Epithelial cell of proximal tubule (primary cell): Measurements from ENCODE around the gene TSPAN1. TPM values are rescaled to one million over a fixed set of nuclear protein-coding genes. Genes with fewer than 3 reads are reported as not detected.
"Not testable (repeated sequence)": the region's sequence is repeated elsewhere in the genome, so short reads cannot be mapped to it uniquely, and the experiment has no call there.

Experiments
- DNase-seq: peaks from one replicate; pipeline ENCODE4 v3.0.0-alpha.2; 2011; ENCODE audit warnings: low read depth
- H3K4me3 ChIP-seq: 2 replicates; pipeline ENCODE4 v1.5.1; 2011; ENCODE audit warnings: low read depth, mild to moderate bottlenecking, low read length
- total RNA-seq: library from RNA; depleted of rRNA; stranded (reverse); fragments of >200 nt; gene quantifications from 2 replicates; pipeline ENCODE4 v1.2.3, GENCODE V29; 2015
- TF ChIP-seq, protein P1 (sequence below): conservative IDR thresholded peaks from 2 replicates; pipeline ENCODE4 v1.5.1; 2012; ENCODE audit warnings: low read depth, mild to moderate bottlenecking, low read length

The TSPAN1 gene
- total RNA-seq, 1 donor from 2014 or later: 117 TPM

DNA sequence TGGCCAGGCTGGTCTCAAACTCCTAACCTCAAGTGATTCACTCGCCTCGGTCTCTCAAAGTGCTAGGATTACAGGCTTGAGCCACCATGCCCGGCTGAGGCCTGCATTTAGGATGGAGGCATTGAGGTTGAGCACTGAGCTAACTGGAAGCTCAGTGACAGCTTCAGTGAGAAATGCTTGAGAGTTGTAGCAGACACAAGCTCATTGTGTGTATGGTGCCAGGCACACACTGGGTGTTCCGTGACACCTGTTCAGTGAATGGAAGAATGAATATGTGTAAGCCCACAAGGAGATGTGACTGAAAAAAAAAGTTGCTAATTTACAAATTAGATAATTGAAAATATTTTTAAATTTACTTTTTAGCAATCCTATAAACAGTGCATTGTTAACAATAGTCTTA is 50.1 kb downstream of the TSPAN1 start:
- DNase-seq: no peak
- H3K4me3 ChIP-seq: no peak overlapping the region
- TF ChIP-seq, protein P1, sequence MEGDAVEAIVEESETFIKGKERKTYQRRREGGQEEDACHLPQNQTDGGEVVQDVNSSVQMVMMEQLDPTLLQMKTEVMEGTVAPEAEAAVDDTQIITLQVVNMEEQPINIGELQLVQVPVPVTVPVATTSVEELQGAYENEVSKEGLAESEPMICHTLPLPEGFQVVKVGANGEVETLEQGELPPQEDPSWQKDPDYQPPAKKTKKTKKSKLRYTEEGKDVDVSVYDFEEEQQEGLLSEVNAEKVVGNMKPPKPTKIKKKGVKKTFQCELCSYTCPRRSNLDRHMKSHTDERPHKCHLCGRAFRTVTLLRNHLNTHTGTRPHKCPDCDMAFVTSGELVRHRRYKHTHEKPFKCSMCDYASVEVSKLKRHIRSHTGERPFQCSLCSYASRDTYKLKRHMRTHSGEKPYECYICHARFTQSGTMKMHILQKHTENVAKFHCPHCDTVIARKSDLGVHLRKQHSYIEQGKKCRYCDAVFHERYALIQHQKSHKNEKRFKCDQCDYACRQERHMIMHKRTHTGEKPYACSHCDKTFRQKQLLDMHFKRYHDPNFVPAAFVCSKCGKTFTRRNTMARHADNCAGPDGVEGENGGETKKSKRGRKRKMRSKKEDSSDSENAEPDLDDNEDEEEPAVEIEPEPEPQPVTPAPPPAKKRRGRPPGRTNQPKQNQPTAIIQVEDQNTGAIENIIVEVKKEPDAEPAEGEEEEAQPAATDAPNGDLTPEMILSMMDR: no peak

DNA sequence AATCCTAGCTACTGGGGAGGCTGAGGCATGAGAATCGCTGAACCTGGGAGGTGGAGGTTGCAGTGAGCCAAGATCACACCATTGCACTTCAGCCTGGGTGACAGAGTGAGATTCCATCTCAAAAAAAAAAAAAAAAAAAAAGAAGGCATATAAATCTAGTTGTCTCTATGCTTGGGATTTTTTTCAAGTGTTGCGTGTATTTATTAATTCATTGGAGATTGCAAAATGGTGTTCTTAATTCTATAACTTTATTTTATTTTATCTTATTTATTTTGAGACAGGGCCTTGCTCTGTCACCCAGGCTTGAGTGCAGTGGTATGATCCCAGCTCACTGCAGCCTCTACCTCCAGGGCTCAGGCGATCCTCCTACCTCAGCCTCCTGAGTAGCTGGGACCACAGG is 56.3 kb downstream of the TSPAN1 start:
- not testable (repeated sequence) for H3K4me3 ChIP-seq, DNase-seq

Other genes with a start within 250 kb of the TSPAN1 start
- 3.3 and 6.1 TPM in 2 replicates for gene PIK3R3, start 42.5 kb upstream of the TSPAN1 start, total RNA-seq
- gene P3R3URF, start 1.4 kb downstream of the TSPAN1 start, total RNA-seq: not detected in 2 replicates
- 53.2 and 81.7 TPM in 2 replicates for gene POMGNT1, start 23.3 kb downstream of the TSPAN1 start, total RNA-seq
- gene LURAP1, start 28.2 kb downstream of the TSPAN1 start, total RNA-seq: 2.9 and 3.9 TPM in 2 replicates
- 23.6 and 30.6 TPM in 2 replicates for gene RAD54L, start 72.7 kb downstream of the TSPAN1 start, total RNA-seq
- gene LRRC41, start 128.5 kb downstream of the TSPAN1 start, total RNA-seq: 104 and 105 TPM in 2 replicates
- gene UQCRH, start 128.6 kb downstream of the TSPAN1 start, total RNA-seq: 545 and 884 TPM in 2 replicates
- 16.2 and 17.2 TPM in 2 replicates for gene NSUN4, start 165.7 kb downstream of the TSPAN1 start, total RNA-seq
- 4.3 and 12.8 TPM in 2 replicates for gene FAAH, start 219.2 kb downstream of the TSPAN1 start, total RNA-seq